Measurements from ENCODE around the gene ZNF853.
"Not testable (repeated sequence)": the region's sequence is repeated elsewhere in the genome, so short reads cannot be mapped to it uniquely, and the experiment has no call there.

ZNF853 gene

DNA sequence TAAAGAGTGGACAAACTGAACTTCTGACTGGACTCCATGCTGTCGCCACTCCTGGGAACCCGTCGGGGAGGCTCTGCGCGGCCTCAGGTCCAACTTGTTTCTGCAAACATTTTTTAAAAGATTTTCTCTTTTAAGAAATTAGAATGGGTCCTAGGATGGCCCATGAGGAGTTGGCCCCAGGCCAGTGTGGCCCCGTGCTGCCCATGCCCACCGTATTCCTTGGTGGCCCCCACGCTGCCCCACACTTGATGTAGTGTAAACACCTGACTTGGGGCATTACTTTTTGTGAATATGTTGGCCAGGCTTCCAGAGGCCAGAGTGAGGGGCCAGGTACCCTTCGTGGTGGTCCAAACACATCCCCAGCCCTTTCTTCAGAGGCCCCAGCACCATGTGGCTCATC is 41.0 kb downstream of the ZNF853 start:
- H3K4me3 ChIP-seq (ENCODE audit: low read depth, low read length): no peak overlapping the region
- CTCF ChIA-PET: no interaction called here
- POLR2A ChIA-PET: no interaction called here
- TF ChIP-seq CTCF (IDR thresholded peaks at IDR 0.05; ENCODE audit: insufficient read depth, low read length, missing control alignments): no peak
- DNase-seq (ENCODE audit: low read depth, low spot score): no peak

- TF ChIP-seq CTCF (IDR thresholded peaks at IDR 0.05; ENCODE audit: insufficient read depth, low read length, missing control alignments): no peak
- ChIA-PET POLR2A (interaction anchor here (0.6 to 0.9 kb wide), 2 partner anchors 9 to 20 kb away, joined by 3 read pairs; no protein-coding TSS in a partner anchor), CTCF (no interaction called here)
- DNase-seq (ENCODE audit: low read depth, low spot score): no peak
- H3K4me3 ChIP-seq (ENCODE audit: low read depth, low read length): no peak overlapping the region
Measured at GRCh38 chr7:6658618-6659345, 43.4 kb downstream of the ZNF853 start.

DNA sequence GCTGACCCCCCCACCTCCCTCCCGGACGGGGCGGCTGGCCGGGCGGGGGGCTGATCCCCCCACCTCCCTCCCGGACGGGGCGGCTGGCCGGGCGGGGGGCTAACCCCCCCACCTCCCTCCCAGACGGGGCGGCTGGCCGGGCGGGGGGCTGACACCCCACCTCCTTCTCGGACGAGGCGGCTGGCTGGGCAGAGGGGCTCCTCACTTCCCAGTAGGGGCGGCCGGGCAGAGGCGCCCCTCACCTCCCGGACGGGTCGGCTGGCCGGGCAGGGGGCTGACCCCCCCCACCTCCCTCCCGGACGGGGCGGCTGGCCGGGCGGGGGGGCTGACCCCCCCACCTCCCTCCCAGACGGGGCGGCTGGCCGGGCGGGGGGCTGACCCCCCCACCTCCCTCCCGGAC is 55.4 kb downstream of the ZNF853 start:
- H3K4me3 ChIP-seq (ENCODE audit: low read depth, low read length); DNase-seq (ENCODE audit: low read depth, low spot score); CTCF ChIA-PET; POLR2A ChIA-PET: not testable (repeated sequence)
